Mammary epithelial cell (primary cell): ENCODE data around the gene PHC2.

Experiments used
- EZH2 ChIP-seq: IDR thresholded peaks from 2 replicates; pipeline ENCODE4 v1.6.1; 2012; ENCODE audit warnings: low read length, inconsistent platforms, borderline replicate concordance
- TF ChIP-seq, protein P1 (sequence below), 2 donors: IDR thresholded peaks in 1 of 2; conservative IDR thresholded peaks in 1 of 2; 2 replicates each; pipeline ENCODE4 v1.5.1; 2011 to 2012; ENCODE audit warnings: inconsistent platforms in 2 of 2, low read length in 2 of 2, mild to moderate bottlenecking in 2 of 2, control low read depth in 1 of 2, low read depth in 1 of 2; ENCODE audit not compliant: insufficient read depth in 1 of 2; ENCODE audit errors: extremely low read depth in 1 of 2

GRCh38 chr1:33305016-33305415 lies 125.9 kb downstream of the PHC2 start:
- TF ChIP-seq, protein P1, sequence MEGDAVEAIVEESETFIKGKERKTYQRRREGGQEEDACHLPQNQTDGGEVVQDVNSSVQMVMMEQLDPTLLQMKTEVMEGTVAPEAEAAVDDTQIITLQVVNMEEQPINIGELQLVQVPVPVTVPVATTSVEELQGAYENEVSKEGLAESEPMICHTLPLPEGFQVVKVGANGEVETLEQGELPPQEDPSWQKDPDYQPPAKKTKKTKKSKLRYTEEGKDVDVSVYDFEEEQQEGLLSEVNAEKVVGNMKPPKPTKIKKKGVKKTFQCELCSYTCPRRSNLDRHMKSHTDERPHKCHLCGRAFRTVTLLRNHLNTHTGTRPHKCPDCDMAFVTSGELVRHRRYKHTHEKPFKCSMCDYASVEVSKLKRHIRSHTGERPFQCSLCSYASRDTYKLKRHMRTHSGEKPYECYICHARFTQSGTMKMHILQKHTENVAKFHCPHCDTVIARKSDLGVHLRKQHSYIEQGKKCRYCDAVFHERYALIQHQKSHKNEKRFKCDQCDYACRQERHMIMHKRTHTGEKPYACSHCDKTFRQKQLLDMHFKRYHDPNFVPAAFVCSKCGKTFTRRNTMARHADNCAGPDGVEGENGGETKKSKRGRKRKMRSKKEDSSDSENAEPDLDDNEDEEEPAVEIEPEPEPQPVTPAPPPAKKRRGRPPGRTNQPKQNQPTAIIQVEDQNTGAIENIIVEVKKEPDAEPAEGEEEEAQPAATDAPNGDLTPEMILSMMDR (conservative IDR thresholded peaks at IDR 0.05 in 1 of 2, IDR thresholded peaks at IDR 0.05 in 1 of 2; ENCODE audit: extremely low read depth in 1 of 2, insufficient read depth in 1 of 2, low read depth in 1 of 2, low read length in 2 of 2), result no peak
- TF ChIP-seq EZH2, result no peak
